GM12878 (cell line): ENCODE data around the gene DENND1B. TPM values are rescaled to one million over a fixed set of nuclear protein-coding genes. Genes with fewer than 3 reads are reported as not detected.

ENCODE experiments used
- ATAC-seq: fragments of 200-7000 bp; cut with Tn5 transposase; 3 replicates; pipeline ENCODE4 v1.9.1; 2020; ENCODE audit warnings: mild to moderate bottlenecking, moderate library complexity
- BruUV-seq: library from RNA; stranded (reverse); fragments of 400-500 nt; replicated peaks from 2 replicates; lab custom pipeline; 2021; lab: Mats Ljungman, UMichigan
- CTCF ChIA-PET: fragments of 300-600 bp; sonication (Branson Sonifier 250); formaldehyde crosslinking; extraction: SDS; loops from one replicate; lab custom pipeline; 2021; ENCODE audit warnings: inconsistent platforms; lab: Yijun Ruan, JAX
- POLR2A ChIA-PET: fragments of 350-600 bp; formaldehyde crosslinking; extraction: SDS; loops from one replicate; lab custom pipeline; 2021; ENCODE audit warnings: inconsistent platforms; lab: Charles Lee
- RAD21 ChIA-PET: fragments of 300-600 bp; sonication (Branson Sonifier 250); formaldehyde crosslinking; loops from one replicate; lab custom pipeline; 2023; ENCODE audit warnings: antibody characterized with exemption; ENCODE audit not compliant: unreplicated experiment; lab: Charles Lee
- SMC1A ChIA-PET: fragments of 300-600 bp; sonication (Branson Sonifier 250); formaldehyde crosslinking; loops from one replicate; lab custom pipeline; 2023; ENCODE audit not compliant: unreplicated experiment, uncharacterized antibody; lab: Charles Lee
- DNase-seq: peaks from one replicate; pipeline ENCODE4 v3.0.0-alpha.2; 2011; ENCODE audit warnings: low read depth, low spot score
- FAIRE-seq: peaks from 3 replicates; lab custom pipeline; 2011; peaks lifted over from hg19 to GRCh38; lab: Jason Lieb, UNC
- H2AFZ ChIP-seq: 2 replicates; pipeline ENCODE4 v1.6.0; 2011; ENCODE audit warnings: low read depth, low read length, control low read depth; ENCODE audit not compliant: control insufficient read depth
- H3K27ac ChIP-seq: 2 replicates; pipeline ENCODE4 v1.5.1; 2011; ENCODE audit warnings: control low read depth; ENCODE audit not compliant: control insufficient read depth, insufficient read depth
- H3K27me3 ChIP-seq, 2 experiments: replicated peaks in 1 of 2; 2 replicates each; pipeline versions ENCODE4 v1.6.0 to v1.6.1; 2011; ENCODE audit warnings: low read length in 1 of 2; ENCODE audit not compliant: control insufficient read depth in 2 of 2, insufficient read depth in 2 of 2
- H3K36me3 ChIP-seq, 2 experiments: 2 replicates each; pipeline ENCODE4 v1.5.1; 2011; ENCODE audit warnings: low read length in 1 of 2; ENCODE audit not compliant: control insufficient read depth in 2 of 2, insufficient read depth in 2 of 2
- H3K4me1 ChIP-seq: 2 replicates; pipeline ENCODE4 v1.6.1; 2011; ENCODE audit warnings: mild to moderate bottlenecking, low read length, moderate library complexity, mixed read lengths; ENCODE audit not compliant: control insufficient read depth, insufficient read depth
- H3K4me2 ChIP-seq: 2 replicates; pipeline ENCODE4 v1.6.0; 2011; ENCODE audit warnings: control low read depth; ENCODE audit not compliant: control insufficient read depth, insufficient read depth
- H3K4me3 ChIP-seq: fragments of 200-600 bp; sonication (generic); 2 replicates; pipeline ENCODE4 v1.5.1; 2016
- H3K79me2 ChIP-seq: 2 replicates; pipeline ENCODE4 v1.6.0; 2011; ENCODE audit warnings: low read length; ENCODE audit not compliant: control insufficient read depth, insufficient read depth
- H3K9ac ChIP-seq: 2 replicates; pipeline ENCODE4 v1.8.0; 2011; ENCODE audit warnings: low read length, control low read depth, mixed read lengths; ENCODE audit not compliant: control insufficient read depth, insufficient read depth
- H3K9me3 ChIP-seq: replicated peaks from 3 replicates; pipeline ENCODE4 v1.5.1; 2011; ENCODE audit warnings: mild to moderate bottlenecking, low read length; ENCODE audit not compliant: control insufficient read depth, insufficient read depth
- H4K20me1 ChIP-seq: 2 replicates; pipeline ENCODE4 v1.6.0; 2011; ENCODE audit not compliant: control insufficient read depth, insufficient read depth
- ASH2L ChIP-seq: fragments of 300-600, 200-600 bp; sonication (generic); IDR thresholded peaks from 2 replicates; pipeline ENCODE4 v1.6.1; 2017; ENCODE audit warnings: low read depth, mild to moderate bottlenecking, borderline replicate concordance
- BMI1 ChIP-seq: fragments of 450-650 bp; IDR thresholded peaks from 2 replicates; pipeline ENCODE4 v1.6.1; 2016; ENCODE audit warnings: mild to moderate bottlenecking, moderate library complexity, borderline replicate concordance
- ESRRA ChIP-seq: IDR thresholded peaks from 2 replicates; pipeline ENCODE4 v1.6.1; 2012; ENCODE audit warnings: mild to moderate bottlenecking, low read length, improper control_type of control experiment
- GABPA ChIP-seq: IDR thresholded peaks from 2 replicates; pipeline ENCODE4 v1.6.1; 2014; ENCODE audit warnings: antibody characterized with exemption, low read depth, mild to moderate bottlenecking, inconsistent platforms
- IRF4 ChIP-seq: IDR thresholded peaks from 2 replicates; pipeline ENCODE4 v1.6.1; 2011; ENCODE audit warnings: low read depth, low read length
- KAT2A ChIP-seq: conservative IDR thresholded peaks from 2 replicates; pipeline ENCODE4 v1.6.1; 2011; ENCODE audit warnings: low read depth, low read length; ENCODE audit not compliant: control insufficient read depth
- RB1 ChIP-seq: fragments of 450-650 bp; formaldehyde crosslinking; IDR thresholded peaks from 2 replicates; pipeline ENCODE4 v1.6.1; 2017; ENCODE audit warnings: mild to moderate bottlenecking, borderline replicate concordance
- RCOR1 ChIP-seq: conservative IDR thresholded peaks from 2 replicates; pipeline ENCODE4 v1.6.1; 2012; ENCODE audit warnings: low read depth, low read length, improper control_type of control experiment
- SREBF1 ChIP-seq: IDR thresholded peaks from 2 replicates; pipeline ENCODE4 v1.6.1; 2012; ENCODE audit warnings: mild to moderate bottlenecking, low read length
- TAF1 ChIP-seq: IDR thresholded peaks from 2 replicates; pipeline ENCODE4 v1.6.1; 2011; ENCODE audit warnings: mild to moderate bottlenecking, low read depth, low read length, borderline replicate concordance
- ZNF274 ChIP-seq: IDR thresholded peaks from one replicate; pipeline ENCODE4 v1.8.0; 2011; ENCODE audit not compliant: insufficient read length, insufficient read depth
- WGBS: methylation state at CpG from one replicate; pipeline ENCODE4 v1.1.6; 2016; ENCODE audit warnings: low lambda C conversion rate; ENCODE audit not compliant: insufficient replicate concordance, insufficient coverage; ENCODE audit errors: missing lambda C conversion rate; 5-methylcytosine and 5-hydroxymethylcytosine counted together
- in situ Hi-C: fragments of 300-500 bp; cut with MboI; formaldehyde crosslinking; loops from 9 replicates; pipeline ENCODE4 v1.14.3; 2018; ENCODE audit warnings: mixed read lengths
- intact Hi-C: fragments of 100-400 bp; cut with micrococcal nuclease; formaldehyde crosslinking; loops from one replicate; pipeline ENCODE4 v1.14.2; 2022; ENCODE audit not compliant: unreplicated experiment
- polyA plus RNA-seq, 11 experiments: library from polyadenylated mRNA; depleted of rRNA in 4 of 11; unstranded in 6 of 11; stranded (reverse) in 5 of 11; fragments of >200 nt; fragmentation: Nextera tagmentation in 4 of 11; fragmentation: Illumina TruSeq in 1 of 11; extraction: Ambion mirVana in 4 of 11; extraction: Trizol in 1 of 11; gene quantifications; 1 replicate in 1 of 11; 2 replicates in 10 of 11; pipeline versions ENCODE4 v1.2.1 to v1.2.3, GENCODE V29; 2011 to 2016; ENCODE audit warnings: inconsistent platforms in 2 of 11, missing spikeins in 2 of 11, low read depth in 1 of 11
- total RNA-seq, 4 experiments: library from RNA; depleted of rRNA in 3 of 4; stranded (reverse); fragments of >200 nt in 3 of 4; fragmentation: Illumina TruSeq in 1 of 4; extraction: Trizol in 1 of 4; gene quantifications; 2 replicates each; pipeline versions ENCODE4 v1.2.1 to v1.2.3, GENCODE V29; 2013 to 2021
- TF ChIP-seq, protein P1 (sequence below): IDR thresholded peaks from 2 replicates; pipeline ENCODE4 v1.6.1; 2012; ENCODE audit warnings: low read length, inconsistent platforms
- TF ChIP-seq, protein P2 (sequence below): fragments of 450-650 bp; IDR thresholded peaks from 2 replicates; pipeline ENCODE4 v1.6.1; 2017; ENCODE audit warnings: mild to moderate bottlenecking, low read depth, inconsistent platforms; ENCODE audit not compliant: poor library complexity, severe bottlenecking
- TF ChIP-seq, protein P3 (sequence below): IDR thresholded peaks from 2 replicates; pipeline ENCODE4 v1.6.1; 2012; ENCODE audit warnings: low read depth, low read length, improper control_type of control experiment

Gene DENND1B
- total and polyA plus RNA-seq, 10 of the 15 experiments (the other 5 are each of a cell fraction or from before 2014, with no cell fraction given): 1.7 to 10.7 (median 8.0) TPM

DNA sequence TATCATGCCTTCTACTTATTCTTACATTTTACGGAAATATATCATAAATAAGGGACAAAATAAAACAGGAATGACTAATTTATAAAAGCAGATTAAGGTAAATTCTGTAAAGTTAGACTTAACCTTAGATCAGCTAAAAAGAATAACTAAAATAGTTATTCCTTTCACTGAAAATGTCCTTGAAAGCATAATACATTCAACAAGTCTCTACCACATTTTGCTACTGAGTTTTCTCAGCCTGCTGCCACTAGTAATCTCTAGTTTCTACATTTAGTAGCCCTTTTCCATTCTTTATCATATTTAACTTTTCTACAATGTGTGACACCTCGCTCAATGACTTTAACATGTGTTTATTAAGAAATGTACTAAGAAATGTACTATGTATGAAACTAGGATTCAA, 89.0 kb downstream of the DENND1B start (continued):
- TF ChIP-seq, protein P1, sequence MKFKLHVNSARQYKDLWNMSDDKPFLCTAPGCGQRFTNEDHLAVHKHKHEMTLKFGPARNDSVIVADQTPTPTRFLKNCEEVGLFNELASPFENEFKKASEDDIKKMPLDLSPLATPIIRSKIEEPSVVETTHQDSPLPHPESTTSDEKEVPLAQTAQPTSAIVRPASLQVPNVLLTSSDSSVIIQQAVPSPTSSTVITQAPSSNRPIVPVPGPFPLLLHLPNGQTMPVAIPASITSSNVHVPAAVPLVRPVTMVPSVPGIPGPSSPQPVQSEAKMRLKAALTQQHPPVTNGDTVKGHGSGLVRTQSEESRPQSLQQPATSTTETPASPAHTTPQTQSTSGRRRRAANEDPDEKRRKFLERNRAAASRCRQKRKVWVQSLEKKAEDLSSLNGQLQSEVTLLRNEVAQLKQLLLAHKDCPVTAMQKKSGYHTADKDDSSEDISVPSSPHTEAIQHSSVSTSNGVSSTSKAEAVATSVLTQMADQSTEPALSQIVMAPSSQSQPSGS: no peak

DNA sequence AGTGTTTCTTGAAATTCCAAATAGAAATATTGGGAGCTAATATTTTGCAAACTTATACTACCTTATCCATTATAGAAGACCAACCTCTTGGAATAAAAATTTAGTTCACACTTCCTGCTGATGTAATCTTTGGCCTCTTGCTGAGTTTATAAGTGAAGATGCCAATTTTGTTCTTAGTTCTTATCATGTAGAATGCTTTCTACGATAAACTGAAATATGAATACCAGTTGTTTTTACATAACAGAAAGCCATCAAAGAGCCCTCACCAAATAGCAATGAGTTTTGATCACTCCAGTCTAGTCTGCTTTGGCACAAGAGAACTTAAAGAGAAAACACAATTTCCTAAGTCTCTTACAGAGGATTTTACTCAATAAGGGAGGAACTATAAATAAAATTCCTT, 89.5 kb downstream of the DENND1B start:
- Histone ChIP-seq H3K9ac (no peak overlapping the region), H3K9me3 (no peaks in the 10 kb centered on the region), H3K4me3 (no peak overlapping the region), H2AFZ (no peak overlapping the region)
- no peak for FAIRE-seq
- SMC1A ChIA-PET: no interaction called here
- CTCF ChIA-PET: no interaction called here
- POLR2A ChIA-PET: no interaction called here
- 44% methylated on average over 1 of the region's 1 CpG for WGBS
- intact Hi-C loops: no loop called here
- TF ChIP-seq GABPA (no peak), RB1 (no peak), ZNF274 (no peak), RCOR1 (no peak), SREBF1 (no peak), ASH2L (no peak), BMI1 (no peak), ESRRA (no peak), IRF4 (no peak), TAF1 (no peak), KAT2A (no peak)
- TF ChIP-seq, protein P2, sequence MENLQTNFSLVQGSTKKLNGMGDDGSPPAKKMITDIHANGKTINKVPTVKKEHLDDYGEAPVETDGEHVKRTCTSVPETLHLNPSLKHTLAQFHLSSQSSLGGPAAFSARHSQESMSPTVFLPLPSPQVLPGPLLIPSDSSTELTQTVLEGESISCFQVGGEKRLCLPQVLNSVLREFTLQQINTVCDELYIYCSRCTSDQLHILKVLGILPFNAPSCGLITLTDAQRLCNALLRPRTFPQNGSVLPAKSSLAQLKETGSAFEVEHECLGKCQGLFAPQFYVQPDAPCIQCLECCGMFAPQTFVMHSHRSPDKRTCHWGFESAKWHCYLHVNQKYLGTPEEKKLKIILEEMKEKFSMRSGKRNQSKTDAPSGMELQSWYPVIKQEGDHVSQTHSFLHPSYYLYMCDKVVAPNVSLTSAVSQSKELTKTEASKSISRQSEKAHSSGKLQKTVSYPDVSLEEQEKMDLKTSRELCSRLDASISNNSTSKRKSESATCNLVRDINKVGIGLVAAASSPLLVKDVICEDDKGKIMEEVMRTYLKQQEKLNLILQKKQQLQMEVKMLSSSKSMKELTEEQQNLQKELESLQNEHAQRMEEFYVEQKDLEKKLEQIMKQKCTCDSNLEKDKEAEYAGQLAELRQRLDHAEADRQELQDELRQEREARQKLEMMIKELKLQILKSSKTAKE: no peak
- TF ChIP-seq, protein P3, sequence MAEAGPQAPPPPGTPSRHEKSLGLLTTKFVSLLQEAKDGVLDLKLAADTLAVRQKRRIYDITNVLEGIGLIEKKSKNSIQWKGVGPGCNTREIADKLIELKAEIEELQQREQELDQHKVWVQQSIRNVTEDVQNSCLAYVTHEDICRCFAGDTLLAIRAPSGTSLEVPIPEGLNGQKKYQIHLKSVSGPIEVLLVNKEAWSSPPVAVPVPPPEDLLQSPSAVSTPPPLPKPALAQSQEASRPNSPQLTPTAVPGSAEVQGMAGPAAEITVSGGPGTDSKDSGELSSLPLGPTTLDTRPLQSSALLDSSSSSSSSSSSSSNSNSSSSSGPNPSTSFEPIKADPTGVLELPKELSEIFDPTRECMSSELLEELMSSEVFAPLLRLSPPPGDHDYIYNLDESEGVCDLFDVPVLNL: no peak
- TF ChIP-seq, all 136 proteins: peak for 0
- Histone ChIP-seq H3K27ac (no peak overlapping the region), H3K4me2 (no peak overlapping the region), H4K20me1 (no peaks in the 10 kb centered on the region), H3K36me3 (no peaks in the 10 kb centered on the region), H3K4me1 (no peaks in the 10 kb centered on the region), H3K79me2 (no peaks in the 10 kb centered on the region), H3K27me3 (no peaks in the 10 kb centered on the region)
- no peak for DNase-seq
- RAD21 ChIA-PET: interaction anchor here (1.2 kb wide), 1 partner anchor 184 kb away, joined by 3 read pairs; no protein-coding TSS in a partner anchor
- no TSS peak for BruUV-seq
- in situ Hi-C loops: no loop called here
- ATAC-seq: no peak
